IPS DF 4.7 (cell line): ENCODE results near the gene PMAIP1.

Experiments
- DNase-seq: peaks from one replicate; pipeline ENCODE4 v3.0.0-alpha.2; 2013; ENCODE audit warnings: low spot score; ENCODE audit errors: extremely low read depth

The PMAIP1 gene

DNA sequence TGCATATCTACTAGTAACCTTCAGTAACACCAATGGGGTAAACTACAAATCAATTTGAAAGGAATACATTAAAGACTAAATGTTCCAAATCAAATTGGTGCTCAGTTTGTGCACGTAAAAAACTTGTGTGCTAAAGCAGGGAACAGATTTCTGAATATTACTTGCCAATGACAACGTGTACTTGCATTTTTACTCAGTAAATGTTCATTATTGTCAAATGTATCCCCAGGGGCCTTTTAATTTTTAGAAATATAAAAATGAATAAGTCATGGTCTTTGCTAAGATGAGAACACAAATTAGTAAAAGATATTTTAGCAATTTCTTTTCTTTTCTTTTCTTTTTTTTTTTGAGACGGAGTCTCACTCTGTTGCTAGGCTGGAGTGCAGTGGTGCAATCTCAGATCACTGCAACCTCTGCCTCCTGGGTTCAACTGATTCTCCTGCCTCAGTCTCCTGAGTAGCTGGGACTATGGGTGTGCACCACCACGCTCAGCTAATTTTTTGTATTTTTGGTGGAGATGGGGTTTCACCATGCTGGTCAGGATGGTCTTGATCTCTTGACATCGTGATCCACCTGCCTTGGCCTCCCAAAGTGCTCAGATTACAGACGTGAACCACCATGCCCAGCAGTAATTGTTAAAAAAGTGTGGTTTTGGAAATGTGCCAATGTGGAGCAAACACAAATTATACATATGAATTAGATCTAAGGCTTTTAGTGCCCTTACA lies 52.6 kb downstream of the PMAIP1 start:
- DNase-seq = no peak
